K562 (cell line): ENCODE measurements around the gene EPX.

ENCODE experiments used
- ARHGAP35 ChIP-seq: fragments of 450-650 bp; IDR thresholded peaks from 2 replicates; pipeline ENCODE4 v1.6.1; 2018; ENCODE audit not compliant: partially characterized antibody
- CHCHD3 ChIP-seq: fragments of 250-450 bp; sonication (Bioruptor Pico); IDR thresholded peaks from 2 replicates; pipeline ENCODE4 v2.1.2; 2022; ENCODE audit warnings: mild to moderate bottlenecking
- FOXJ2 ChIP-seq: fragments of 200-800 bp; sonication (Bioruptor generic); IDR thresholded peaks from 2 replicates; pipeline ENCODE4 v1.6.1; 2016; ENCODE audit warnings: missing genetic modification characterization, missing compliant biosample characterization
- RFX5 ChIP-seq: IDR thresholded peaks from 2 replicates; pipeline ENCODE4 v1.6.1; 2011; ENCODE audit warnings: low read depth, mild to moderate bottlenecking, improper control_type of control experiment, low read length
- TBP ChIP-seq: optimal IDR thresholded peaks from 2 replicates; pipeline ENCODE3; 2011; ENCODE audit warnings: low read depth, low read length, improper control_type of control experiment

- TF ChIP-seq TBP (no peak), FOXJ2 (tag) (no peak), CHCHD3 (CRISPR knock-in tag) (no peak), RFX5 (no peak), ARHGAP35 (no peak)
Observed at GRCh38 chr17:58186591-58186990, 5.9 kb upstream of the EPX start.
